KG1 (cell line): Measurements from ENCODE around the gene L1TD1.
"Not testable (repeated sequence)": the region's sequence is repeated elsewhere in the genome, so short reads cannot be mapped to it uniquely, and the experiment has no call there.

Experiments
- DNase-seq: peaks from one replicate; lab custom pipeline; 2025; lab: John Stamatoyannopoulos, UW

The L1TD1 gene

DNA sequence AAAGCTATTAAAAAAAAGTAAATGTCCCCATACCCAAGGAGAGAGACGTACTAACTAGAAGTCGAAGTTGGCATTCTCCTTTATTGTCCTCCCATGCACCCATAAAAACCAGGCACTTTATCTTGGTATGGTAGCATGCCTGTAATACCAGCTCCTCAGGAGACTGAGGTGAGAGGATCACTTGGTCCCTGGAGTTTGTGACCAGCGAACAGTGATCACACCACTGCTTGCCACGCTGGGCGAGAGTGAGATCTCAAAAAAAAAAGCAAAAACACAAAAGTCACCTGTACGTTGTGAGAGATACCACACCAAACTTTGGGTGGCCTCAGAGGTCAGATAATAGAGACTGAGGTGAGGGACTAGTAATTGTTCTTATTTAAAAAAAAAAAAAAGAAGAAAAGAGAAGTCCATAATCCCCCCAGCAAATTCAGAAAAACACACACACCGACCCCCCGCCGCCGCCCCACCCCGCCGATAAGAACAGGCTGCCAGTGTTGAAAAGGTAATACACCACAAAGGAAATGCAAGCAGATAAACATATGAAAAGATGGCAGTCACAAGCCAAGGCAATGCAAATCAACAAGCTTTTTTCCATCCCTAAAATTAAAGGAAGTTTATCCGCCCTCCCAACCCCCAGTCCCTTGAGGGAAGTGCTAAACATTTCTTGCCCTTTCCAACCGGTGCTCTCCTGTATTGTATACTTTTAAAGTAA lies 3.6 kb downstream of the L1TD1 start:
- no peak for DNase-seq

DNA sequence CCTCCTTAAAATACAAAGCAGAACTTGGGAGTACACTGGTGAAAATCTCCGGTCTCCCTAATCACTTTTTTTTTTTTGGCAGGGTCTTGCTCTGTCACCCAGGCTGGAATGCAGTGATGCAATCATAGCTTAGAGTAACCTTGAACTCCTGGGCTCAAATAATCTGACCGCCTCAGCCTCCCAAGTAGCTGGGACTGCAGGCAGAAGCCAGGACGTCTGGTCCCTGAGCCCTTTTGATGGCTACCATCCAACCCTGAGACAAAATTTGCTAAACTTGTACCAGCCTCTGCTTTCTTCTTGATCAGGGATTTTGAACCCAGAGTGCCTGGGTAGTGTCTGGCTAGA lies 4.1 kb downstream of the L1TD1 start:
- no peak for DNase-seq

DNA sequence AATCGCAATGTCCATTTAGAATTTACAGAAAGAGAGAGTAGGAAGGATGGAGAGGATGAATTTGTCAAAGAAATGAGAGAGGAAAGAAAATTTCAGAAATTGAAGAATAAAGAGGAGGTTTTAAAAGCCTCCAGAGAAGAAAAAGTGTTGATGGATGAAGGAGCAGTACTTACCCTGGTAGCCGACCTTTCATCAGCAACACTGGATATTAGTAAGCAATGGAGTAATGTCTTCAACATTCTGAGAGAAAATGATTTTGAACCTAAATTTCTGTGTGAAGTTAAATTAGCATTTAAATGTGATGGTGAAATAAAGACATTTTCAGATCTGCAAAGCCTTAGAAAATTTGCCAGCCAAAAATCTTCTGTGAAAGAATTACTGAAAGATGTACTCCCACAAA lies 12.5 kb downstream of the L1TD1 start:
- DNase-seq, result no peak

DNA sequence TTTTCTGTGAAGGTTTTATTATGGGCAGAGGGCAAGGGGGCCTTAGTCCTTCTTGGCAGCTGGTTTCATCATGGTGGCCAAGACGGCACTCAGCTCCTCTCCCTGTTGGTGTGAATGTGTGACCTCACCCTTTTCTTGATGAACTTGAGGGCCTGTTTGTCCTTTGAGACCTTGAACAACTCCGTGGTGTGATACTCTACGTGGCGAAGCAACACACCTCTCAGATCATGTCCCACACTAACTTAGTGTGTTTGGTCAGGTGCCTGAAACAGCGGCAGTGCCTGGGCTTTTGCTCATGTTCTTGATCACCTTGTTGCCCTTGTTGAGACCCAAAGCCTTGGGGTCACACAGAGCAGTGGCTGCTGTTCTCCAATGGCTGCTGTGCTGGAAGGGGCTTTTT lies 13.4 kb downstream of the L1TD1 start:
- no peak for DNase-seq

DNA sequence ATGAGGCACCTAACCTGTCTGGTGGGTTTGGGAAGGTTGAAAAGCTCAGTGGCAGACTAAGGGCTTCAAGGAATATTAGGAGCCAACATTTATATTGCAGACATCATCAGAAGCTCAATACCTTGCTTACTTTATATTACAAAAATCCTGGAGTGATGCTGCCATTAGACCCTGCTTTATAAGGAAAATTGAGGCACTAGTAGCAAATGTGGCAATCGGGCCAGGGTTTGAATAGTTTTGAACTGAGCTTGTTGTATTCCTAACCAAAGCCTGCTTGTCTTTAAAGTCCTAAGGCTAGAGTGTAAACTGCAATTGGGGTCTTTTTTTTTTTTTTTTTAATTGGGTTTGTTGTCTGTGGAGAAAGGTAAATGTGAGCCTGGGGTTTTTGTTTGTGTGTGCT lies 14.3 kb downstream of the L1TD1 start:
- no peak for DNase-seq

DNA sequence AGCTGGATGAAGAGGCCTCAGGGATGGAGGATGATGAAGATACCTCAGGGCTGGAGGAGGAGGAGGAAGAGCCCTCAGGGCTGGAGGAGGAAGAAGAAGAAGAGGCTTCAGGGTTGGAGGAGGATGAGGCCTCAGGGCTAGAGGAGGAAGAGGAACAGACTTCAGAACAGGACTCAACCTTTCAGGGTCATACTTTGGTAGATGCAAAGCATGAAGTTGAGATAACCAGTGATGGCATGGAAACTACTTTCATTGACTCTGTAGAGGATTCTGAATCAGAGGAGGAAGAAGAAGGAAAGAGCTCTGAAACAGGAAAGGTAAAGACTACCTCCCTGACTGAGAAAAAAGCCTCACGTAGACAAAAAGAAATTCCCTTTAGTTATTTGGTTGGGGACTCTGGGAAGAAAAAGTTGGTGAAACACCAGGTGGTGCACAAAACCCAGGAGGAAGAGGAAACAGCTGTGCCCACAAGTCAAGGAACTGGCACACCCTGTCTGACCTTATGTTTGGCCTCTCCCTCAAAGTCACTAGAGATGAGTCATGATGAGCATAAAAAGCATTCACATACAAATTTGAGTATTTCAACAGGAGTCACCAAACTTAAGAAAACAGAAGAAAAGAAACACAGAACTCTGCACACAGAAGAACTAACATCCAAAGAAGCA lies 15.4 kb downstream of the L1TD1 start:
- DNase-seq, result peak; percentile 11

DNA sequence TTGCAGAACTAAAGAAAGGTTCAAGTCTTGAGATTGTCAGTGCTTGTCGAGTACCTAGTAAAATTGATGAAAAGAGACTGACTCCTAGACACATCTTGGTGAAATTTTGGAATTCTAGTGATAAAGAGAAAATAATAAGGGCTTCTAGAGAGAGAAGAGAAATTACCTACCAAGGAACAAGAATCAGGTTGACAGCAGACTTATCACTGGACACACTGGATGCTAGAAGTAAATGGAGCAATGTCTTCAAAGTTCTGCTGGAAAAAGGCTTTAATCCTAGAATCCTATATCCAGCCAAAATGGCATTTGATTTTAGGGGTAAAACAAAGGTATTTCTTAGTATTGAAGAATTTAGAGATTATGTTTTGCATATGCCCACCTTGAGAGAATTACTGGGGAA lies 16.3 kb downstream of the L1TD1 start:
- DNase-seq, result no peak

DNA sequence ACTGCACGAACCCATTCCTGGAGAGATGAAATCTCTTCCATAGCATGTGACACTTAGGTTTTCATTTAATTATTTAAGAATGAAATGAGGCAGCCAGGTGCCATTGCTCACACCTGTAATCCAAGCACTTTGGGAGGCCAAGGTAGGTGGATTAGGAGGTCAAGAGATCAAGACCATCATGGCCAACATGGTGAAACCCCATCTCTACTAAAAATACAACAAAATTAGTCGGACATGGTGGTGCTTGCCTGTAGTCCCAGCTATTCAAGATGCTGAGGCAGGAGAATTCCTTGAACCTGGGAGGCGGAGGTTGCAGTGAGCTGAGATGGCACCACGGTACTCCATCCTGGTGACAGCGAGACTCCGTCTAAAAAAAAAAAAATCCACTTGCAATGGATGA lies 17.8 kb downstream of the L1TD1 start:
- no peak for DNase-seq

DNA sequence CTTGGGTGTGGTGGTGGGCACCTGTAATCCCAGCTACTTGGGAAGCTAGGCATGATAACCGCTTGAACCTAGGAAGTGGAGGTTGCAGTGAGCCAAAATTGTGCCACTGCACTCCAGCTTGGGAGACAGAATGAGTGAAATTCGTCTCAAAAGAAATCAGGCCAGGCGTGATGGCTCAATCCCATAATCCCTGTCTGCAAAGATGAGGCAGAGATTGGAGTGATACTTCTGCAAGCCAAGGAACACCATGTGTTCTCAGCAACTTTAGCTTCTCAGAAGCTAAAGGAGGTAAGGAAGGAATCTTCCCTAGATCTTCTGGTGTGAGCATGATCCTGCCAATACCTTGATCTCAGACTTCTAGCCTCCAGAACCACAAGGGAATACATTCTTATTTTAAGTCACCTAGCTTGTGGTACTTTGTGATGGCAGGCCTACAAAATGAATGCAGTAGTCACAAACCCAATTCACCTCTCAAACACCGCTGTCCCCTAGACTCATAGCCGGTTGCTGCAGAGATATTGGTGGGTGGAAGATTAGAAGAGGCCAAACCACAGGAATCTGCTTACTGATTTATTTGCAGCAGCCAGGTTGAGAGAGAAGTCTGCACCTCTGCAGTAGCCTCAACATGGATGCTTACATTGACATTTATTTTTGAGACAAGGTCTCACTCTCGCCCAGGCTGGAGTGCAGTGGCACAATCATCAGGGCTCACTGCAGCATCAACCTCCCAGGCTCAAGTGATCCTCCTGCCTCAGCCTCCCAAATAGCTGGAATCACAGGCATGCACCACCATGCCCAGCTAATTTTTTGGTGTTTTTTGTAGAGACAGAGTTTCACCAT lies 18.6 kb downstream of the L1TD1 start:
- DNase-seq, result no peak

DNA sequence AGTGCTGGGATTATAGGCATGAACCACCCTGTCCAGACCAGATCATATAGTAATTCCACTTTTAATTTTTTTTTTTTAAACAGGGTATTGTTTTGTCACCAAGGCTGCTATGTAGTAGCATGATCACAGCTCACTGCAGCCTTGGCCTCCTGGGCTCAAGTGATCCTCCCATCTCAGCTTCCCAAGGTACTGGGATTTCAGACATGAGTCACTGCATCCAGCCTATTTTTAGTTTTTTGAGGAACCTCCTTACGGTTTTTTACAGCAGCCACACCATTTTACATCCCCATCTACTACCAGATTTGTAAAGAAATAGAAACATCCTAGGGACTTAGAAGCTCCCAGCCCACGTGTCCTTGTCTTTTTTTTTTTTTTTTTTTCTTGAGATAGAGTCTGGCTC lies 24.0 kb downstream of the L1TD1 start:
- no peak for DNase-seq

DNA sequence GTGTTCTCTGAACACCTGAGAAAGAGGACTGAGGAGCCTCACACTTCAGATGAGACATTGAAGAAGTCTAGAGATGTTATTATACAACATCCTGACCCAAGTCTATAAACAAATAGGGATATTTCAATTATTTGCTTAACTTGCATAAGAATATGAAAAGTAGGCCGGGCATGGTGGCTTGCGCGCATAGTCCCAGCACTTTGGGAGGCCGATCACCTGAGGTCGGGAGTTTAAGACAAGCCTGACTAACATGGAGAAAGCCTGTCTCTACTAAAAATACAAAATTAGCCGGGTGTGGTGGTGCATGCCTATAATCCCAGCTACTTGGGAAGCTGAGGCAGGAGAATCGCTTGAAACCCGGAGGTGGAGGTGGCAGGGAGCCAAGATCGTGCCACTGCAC lies 25.8 kb downstream of the L1TD1 start:
- DNase-seq, result not testable (repeated sequence)

DNA sequence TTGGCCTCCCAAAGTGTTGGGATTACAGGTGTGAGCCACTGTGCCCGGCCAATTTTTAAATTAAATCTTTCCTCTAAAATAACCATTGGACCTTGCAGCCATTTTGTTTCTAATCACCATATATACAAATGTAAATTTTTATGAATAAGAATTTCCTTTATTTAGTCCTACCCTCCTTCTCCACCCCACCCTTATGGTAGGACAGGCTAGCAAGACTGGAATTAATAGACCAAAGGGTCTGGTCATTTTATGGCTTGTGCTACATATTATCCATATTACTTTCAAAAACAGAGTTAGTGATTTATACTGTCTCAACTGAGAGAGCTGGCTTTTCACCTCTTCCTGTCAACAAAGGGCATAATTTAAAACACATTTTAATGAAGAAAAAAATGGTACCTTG lies 26.5 kb downstream of the L1TD1 start:
- no peak for DNase-seq

DNA sequence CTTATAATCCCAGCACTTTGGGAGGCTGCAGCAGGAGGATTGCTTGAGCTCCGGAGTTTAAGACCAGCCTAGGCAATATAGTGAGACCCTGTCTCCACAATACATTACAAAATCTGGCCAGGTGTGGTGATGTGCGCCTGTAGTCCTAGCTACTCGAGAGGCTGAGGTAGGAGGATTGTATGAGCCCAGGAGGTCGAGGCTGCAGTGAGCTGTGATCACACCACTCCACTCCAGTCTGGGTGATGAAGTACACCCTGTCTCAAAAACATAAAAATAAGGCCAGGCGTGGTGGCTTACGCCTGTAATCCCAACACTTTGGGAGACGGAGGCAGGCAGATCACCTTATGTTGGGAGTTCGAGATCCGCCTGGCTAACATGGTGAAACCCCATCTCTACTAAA lies 27.7 kb downstream of the L1TD1 start:
- no peak for DNase-seq

DNA sequence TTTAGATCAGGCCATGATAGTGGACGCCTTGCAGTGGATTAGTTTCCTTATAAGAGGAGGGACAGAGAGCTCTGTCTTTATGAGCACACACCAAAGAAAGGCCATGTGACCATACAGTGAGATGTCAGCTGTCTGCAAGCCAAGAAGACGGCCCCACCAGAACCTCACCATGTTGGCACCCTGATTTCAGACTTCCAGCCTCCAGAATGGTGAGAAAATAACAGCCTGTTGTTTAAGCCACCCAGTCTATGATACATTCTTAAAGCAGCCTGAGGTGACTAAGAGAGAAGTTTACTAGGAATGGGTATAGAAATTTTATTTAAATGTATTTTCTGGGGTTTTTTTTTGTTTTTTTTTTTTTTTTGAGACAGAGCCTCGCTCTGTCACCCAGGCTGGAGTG lies 29.5 kb downstream of the L1TD1 start:
- no peak for DNase-seq

DNA sequence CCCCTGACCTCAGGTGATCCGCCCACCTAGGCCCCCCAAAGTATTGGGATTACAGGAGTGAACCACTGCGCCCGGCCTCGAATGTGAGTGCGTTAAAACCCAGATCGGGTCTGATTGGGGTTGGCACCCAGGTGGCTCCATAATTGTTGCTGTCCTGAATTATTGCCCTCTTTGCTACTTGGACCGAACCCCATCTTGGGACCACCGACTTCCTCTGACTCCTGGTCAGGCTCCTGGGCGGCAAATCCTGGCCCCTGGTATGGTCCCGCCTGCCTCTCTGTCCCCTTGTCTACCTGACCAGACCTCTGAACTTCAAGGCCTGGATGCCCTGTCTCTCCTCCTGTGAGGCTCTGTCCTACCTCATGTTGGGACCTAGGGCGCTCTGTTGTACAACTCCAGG lies 32.8 kb downstream of the L1TD1 start:
- DNase-seq, result no peak

DNA sequence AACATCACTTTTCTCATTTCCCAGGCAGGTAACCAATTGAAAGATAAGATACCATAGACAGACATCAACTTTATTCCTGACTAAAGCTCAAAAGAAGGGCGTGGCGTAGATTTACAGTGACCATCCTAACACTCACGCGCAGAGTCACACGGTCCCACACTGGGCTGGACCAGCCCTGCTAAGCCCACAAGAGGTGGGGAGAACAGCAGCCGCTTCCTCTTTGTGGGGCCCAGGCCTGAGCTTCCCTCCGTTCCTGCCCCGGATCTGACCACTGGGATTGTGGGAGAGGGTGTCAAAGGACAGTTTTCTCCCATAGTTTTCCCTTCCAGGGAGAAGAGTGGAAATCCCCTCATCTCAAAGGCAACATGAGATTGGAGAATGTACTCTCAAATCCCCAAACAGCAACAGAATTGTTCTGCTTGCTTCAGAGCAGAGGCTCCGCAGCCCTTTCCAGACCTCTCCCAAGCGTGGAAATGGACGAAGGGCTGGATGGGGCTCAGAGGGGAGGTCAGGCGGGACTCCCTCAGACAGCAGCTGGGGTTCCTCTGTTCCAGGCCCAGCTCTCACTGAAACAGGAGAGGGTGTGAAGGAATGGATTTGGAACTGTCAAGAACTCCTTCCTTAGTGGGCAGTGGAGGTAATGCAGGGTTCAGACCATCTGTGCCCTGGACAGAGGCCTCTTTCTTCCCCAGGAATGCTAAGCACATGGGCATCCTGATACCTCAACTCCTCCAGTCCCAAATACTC lies 33.7 kb downstream of the L1TD1 start:
- DNase-seq, result no peak

DNA sequence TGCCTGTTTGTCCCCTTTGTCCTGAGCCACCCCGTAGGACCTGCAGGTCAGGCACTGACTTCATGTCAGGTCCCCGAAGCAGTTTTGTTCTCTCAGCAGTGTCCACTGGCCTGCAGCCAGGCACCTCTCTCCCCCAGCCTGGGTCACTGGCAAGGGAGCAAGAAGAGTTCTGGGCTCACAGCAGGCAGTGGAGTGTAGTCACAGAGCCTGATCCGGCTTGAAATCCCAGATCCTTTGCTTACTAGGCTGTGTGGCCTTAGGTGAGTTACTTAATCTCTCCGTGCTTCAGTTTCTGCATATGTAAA lies 34.2 kb downstream of the L1TD1 start:
- DNase-seq, result no peak

DNA sequence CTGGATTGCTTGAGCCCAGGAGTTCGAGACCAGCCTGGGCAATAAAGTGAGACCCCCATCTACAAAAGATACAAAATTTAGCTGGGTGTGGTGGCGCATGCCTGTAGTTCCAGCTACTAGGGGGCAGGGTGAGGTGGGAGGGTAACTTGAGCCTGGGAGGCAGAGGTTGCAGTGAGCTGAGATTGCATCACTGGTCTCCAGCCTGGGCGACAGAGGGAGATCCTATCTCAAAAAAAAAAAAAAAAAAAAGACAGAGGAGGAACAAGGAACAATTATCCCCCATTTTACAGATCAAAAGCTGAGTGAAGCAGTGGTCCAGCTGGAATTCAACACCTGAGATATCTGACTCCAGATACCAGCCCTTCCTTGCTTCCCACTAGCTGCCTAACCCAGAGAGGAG lies 34.8 kb downstream of the L1TD1 start:
- no peak for DNase-seq

DNA sequence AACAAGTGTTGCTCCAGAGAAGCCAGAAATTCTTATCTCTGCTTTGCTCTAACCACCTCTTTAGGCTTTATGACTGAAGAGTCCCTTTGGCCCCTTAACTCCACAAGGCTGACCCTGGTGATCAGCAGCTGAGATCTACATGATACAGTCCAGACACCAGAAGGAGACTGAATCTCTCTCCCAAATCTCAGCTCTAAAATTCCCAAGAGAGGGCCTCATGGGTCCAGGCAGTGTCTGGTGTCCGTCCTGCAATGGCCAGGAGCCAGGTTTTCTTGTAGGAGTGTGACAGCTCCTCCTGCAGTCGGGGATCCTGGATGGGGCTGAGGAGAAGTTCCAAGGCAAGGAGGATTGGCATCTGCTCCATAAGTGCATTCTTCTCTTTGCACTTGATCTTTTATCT lies 35.3 kb downstream of the L1TD1 start:
- DNase-seq, result no peak

DNA sequence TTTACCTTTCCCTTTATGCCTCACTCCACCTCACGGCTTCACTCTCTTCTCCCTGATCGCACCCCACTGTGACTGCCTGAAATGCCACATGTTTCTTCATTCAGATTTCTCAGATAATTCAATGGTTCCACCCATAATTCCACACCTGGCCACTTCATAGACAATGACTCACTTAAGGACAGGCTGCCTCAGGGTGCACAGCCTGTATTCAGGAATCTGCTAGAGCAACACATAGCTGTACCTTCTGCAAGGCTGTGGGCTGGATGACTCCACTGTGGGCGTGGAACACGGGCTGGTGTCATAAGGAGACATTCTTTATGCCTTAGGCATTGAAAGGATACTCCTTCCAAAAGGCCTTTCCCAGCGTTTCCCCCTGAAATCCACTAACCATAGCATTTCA lies 36.1 kb downstream of the L1TD1 start:
- DNase-seq, result no peak

DNA sequence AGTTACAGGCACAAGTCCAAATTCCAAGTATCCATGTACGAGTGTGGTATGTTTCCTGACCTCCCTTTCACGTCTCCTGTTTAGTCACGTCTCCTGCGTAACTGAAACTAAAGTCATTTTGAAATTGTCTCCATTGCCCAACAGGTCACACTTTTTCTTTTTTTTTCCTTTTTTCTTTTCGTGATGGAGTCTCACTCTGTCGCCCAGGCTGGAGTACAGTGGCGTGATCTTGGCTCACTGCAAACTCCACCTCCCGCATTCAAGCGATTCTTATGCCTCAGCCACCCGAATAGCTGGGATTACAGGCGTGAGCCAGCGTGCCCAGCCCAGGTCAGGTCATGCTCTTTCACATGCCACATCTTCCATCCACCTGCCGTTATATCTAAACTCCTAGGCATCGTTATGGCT lies 38.2 kb downstream of the L1TD1 start:
- DNase-seq, result no peak

DNA sequence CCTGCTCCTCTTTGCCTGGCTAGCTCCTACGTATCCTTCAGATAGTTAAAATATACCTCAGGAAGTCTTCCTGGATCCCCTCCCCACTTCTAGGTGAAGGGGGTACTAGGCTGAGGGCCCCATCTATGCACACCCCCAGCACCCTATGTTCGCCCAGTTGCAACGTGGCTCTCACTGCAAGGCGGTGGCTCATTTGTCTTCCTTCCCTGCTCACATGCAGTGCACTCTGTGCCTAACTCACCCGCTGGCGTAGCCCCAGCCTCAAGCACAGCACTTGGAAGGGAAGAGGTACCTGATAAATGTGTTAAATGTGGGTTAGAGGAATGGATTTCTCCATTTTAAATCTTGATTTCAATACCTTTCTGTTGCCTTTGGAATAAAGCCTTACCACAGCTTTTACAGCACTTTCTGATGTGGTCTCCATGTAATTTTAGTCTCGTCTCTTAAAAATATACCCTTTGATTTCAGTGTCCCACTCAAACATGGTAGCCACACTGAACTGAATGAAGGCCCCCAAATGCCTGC lies 39.3 kb downstream of the L1TD1 start:
- no peak for DNase-seq

DNA sequence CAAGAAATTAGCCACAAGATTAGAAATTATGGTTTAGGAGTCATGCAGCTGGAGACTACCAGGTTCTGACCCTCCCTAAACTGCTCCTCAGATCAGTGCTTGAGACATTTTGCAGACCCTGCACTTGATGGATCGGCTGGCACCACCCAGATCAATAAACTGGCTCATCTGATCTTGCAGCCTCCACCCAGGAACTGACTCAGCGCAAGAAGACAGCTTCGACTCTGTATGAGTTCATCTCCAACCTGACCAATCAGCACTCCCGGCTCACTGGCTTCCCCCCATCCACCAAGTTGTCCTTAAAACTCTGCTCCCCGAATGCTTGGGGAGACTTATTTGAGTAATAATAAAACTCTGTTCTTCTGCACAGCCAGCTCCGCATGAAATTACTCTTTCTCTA lies 40.0 kb downstream of the L1TD1 start:
- DNase-seq, result no peak
